ENCODE results near the gene IL21R.
A peak's percentile ranks its signal among the peaks of the same experiment; 100 is the strongest.

IL21R gene
- 106 to 175 (median 167) reads per million in 4 experiments for total RNA-seq

GRCh38 chr16:27401768-27402568 lies at the start of gene IL21R:
TSS of gene IL21R (plus strand) at chr16:27402174. CDS start at chr16:27430072, 27,898 bp downstream.
- peak; percentile 53 for DNase-seq

DNA sequence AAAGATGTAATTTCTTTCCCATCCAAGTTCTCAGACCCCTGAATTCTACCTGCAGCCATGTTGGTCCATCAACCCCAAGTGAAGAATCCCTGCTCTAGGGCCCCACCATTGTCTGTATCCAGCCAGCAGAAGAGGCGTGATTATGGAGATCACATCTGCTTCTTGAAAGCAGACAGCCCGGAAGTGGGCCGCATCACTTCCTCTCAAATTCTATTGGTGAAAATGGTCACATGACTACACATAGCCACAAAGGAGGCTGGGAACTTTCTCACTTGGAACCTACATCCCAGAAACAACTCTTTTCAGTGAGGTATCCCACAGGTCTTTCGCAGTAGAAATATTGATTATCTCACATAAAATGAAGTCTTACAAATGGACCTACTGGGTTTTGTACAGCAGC lies 48.1 kb upstream of the IL21R start:
- no peak for DNase-seq

DNA sequence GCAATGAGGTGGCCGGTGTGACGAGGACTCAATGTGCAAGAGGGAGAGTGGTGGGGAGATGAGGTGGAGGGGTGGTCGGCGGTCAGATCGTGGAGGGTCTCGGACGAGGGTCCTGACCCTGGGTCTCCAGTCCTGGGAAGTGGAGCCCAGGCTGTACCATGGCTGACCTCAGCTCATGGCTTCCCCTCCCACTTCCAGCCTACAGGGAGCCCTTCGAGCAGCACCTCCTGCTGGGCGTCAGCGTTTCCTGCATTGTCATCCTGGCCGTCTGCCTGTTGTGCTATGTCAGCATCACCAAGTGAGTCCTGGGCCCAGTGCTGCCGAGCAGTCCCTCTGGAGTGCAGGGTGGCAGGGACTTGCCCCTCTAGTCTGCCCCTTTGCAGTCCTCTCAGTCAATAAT lies 46.4 kb upstream of the IL21R start:
- DNase-seq, result no peak

- DNase-seq, result no peak
Measured at GRCh38 chr16:27356794-27357193, 45.2 kb upstream of the IL21R start.

DNA sequence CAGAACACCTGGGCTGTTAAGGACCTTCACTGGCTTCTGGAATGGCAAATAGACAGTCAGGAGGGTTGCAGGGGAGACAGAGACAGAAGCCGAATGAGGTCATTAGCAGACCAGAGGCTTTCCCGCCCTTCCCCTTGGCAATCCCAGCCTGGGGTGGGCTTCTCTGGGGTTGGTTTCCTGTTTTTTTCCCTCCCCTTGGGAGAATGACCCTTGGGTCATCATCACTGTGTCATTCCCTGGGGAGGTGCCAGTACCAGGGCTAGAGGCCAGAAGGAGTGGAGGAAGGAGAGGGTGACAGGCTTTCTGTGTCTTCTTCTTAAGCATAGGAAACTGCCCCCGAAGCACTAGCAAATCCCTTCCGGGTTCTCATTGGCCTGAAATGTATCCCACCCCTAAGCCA lies 42.9 kb upstream of the IL21R start:
- no peak for DNase-seq

GRCh38 chr16:27359615-27360014 lies 42.4 kb upstream of the IL21R start:
- no peak for DNase-seq

GRCh38 chr16:27361987-27362386 lies 40.0 kb upstream of the IL21R start:
- no peak for DNase-seq

- DNase-seq, result no peak
Measured at GRCh38 chr16:27362570-27363245, 39.3 kb upstream of the IL21R start.

- DNase-seq, result no peak
Measured at GRCh38 chr16:27363246-27363632, 38.7 kb upstream of the IL21R start.

GRCh38 chr16:27363797-27364196 lies 38.2 kb upstream of the IL21R start:
- no peak for DNase-seq

DNA sequence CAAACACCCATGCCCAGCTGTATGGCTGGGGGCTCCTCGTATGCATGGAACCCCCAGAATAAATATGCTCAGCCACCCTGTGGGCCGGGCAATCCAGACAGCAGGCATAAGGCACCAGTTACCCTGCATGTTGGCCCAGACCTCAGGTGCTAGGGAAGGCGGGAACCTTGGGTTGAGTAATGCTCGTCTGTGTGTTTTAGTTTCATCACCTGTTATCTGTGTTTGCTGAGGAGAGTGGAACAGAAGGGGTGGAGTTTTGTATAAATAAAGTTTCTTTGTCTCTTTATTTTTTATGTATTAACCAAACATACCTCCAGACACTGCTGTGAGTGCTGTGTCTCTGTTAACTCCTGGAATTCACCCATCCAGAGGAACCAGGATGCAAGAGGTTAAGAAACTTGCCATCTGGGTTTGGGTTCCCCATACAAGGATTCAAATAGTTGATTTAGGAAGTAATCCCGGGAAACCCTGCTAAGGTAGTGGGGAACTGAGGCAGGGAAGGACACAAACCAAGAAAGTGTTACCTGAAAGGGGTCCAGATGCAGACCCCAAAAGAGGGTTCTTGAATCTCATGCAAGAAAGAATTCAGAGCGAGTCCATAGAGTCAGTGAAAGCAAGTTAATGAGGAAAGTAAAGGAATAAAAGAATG lies 37.4 kb upstream of the IL21R start:
- DNase-seq, result no peak

DNA sequence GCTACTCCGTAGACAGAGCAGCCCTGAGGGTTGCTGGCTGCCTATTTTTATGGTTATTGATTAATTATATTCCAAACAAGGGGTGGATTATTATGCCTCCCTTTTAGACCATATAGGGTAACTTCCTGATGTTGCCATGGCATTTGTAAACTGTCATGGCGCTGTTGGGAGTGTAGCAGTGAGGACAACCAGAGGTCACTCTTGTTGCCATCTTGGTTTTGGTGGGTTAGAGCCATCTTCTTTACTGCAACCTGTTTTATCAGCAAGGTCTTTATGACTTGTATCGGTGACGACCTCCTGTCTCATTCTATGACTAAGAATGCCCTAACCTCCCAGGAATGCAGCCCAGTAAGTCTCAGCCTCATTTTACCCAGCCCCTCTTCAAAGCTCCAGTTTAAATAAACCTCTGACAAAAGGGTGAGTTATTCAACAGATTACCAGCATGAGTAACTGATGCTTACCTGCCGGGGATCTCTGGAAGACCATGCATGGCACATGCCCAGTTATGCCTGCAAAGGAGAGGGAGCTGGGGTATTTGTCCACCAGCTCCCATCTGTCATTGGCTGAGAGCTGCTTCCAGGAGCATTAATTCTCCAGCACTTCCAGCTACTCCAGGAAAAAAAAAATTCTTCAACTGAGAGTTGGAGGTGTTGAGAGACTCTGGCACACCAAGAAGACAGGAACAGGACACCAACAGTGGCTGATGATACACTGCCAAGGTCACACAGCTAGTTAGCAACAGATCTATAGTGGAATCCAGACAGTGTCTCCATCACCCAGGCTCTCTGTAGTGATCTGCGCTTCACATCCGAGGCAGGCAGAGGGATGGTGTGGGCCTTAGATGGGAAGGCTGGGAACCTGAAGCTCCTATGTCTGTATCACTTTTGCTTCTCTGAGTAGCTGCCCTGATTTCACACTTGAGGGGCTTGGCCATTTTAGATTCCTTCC lies 36.6 kb upstream of the IL21R start:
- no peak for DNase-seq

DNA sequence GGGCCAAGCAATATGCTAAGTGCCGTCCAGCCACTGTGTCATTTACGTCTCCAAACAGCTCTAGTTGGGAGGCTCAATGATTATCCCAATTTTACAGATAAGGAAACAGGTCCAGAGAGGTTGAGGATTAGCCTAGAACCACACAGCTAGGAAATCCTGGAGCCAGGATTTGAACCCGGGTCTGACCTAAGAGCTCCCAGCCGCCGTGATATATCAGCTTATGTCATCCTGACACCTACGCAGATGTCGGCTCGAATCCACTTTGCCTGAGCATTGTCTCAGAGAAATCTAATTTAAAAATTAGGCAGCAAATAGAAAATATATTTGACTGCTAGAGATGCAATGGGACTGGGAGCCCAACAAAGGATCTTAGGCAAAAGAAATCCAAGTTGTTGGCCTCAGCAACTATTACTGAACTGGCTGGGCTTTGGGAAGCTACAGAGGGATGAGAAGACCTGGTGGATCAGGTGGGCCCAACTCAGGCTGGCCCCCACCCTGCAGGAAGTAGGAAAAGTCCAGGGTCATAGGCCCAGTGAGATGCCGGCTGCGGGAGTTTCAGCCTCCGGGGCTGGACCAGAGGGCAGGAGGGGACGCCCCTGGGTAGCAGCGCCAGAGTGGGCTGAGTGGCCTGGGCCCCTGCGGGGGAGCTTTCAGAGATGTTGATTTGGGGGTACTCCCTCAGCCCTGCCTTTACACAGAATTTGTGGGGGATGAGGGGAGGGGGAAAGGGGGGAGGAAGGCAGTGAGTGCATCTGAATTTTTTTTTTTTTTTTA lies 35.1 kb upstream of the IL21R start:
- DNase-seq, result no peak

DNA sequence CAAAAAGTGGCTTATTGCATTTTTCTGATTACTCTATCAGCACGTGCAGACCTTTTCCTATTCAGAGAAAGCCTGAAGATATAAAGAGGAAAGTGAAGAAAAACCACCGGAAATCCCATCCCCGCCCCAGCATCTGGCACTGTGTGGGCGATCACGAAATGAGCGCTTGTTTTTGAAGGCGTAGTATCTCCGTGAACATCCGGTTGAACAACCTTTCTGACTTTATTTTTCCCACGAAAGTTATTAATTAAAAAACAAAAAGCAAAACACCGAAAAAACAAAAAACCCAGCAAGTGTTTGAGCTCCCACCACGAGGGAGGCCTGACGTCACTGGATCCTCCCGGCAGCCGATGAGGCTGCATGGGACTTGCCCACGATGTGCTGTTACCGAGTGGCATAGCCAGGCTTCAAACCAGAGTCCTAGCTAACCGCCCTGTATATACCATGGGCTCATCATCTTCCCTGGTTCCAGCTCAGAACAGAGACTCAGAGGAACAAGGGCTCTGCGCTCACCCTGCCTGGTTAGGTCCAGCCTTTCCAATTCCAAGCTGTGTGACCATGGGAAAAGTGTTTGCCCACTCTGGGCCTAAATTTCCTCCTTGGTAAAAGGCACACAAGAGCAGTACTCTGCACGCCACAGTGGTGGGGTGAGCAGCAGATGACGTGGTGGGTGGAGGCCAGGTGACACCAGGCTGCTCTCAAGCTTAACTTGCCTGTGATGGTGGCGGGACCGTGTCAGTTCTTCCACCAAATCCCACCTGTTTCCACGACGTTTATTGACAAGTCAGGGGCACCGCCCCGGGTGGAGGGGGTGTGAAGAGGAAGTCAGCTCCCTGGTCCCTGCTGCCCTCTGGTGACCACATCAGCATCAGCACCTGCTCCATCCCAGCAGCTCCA lies 34.3 kb upstream of the IL21R start:
- DNase-seq, result peak; percentile 83

DNA sequence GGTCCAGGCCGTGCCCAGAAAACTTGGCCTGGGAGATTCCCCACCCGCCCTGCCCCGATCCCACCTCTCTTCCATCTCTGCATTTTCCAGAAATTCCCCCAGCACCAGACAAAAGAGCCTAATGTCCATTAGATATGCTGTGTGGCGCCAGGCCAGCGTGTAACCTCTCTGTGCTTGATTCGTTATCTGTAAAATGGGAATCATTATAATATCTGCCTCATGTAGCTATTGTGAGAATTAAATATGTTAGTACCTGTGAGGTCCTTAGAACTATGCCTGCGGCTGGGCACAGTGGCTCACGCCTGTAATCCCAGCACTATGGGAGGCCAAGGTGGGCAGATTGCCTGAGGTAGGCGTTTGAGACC lies 33.6 kb upstream of the IL21R start:
- no peak for DNase-seq

DNA sequence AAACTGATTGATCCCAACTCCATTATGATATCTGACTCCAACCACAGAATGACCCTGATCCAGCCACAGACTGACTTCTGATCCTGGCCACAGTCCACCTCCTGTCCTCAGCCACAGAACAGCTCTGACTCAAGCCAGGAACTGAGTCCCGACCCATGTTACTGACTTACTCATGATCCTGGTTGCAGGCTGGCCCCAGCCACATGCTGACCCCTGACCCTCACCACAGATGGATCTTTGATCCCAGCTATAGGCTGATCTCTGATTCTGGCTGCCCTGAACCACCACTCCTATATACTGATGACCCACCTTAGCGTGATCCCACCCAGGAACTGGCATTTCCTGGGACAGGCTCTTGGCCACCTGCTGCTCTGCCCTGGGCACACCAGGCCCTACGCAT lies 32.2 kb upstream of the IL21R start:
- no peak for DNase-seq

DNA sequence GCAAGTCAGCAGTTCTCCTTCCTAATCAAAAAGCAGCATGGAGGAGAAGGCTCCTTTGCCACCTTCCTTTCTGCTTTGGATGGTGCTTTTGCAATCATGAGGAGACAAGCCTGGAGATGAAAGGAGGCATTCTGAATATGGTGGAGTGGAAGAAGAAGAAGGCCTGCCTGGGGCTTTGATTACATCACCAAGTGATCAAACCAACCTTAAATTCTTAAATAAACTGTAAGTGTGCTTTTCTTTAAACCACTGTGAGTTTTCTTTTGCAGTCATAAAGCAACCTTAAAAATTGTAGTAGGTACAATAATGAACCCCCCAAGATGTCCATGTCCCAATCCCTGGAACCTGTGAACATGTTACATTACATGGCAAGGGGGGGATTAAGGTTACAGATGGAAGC lies 31.7 kb upstream of the IL21R start:
- no peak for DNase-seq

GRCh38 chr16:27373312-27373711 lies 28.7 kb upstream of the IL21R start:
- DNase-seq, result no peak

GRCh38 chr16:27374221-27374803 lies 27.7 kb upstream of the IL21R start:
- no peak for DNase-seq

DNA sequence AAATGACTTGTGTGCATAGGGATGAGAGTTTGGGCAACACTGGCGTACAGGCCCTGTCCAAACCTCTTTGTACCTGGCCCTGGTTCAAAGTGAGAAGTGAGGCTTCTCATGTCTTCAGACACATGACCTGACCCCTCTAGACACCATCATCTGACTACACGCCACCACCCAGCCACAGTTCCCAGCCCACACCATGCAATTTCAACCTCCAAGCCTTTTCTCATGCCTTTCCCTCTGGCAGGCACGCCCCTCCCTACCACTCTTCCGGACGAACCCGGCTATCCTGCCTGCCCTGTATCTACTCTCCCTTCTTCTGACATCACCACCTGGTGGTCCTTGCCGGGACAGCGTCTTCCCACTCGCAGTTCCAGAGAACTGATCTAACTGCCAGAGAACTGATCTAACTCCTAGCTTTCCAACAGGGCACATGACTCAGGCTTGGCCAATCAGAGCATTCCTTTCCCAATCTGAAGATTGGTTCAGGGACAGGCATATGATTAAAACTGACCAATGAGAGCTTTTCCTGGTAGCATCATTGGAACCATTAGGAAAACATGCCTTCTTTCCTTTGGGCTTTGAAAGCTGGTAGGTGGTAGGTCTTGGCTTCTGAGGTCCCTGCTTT lies 27.1 kb upstream of the IL21R start:
- DNase-seq, result peak; percentile 24

Measured in effector CD8-positive, alpha-beta T cell (primary cell).